ENCODE results near the gene ALPI. TPM values are rescaled to one million over a fixed set of nuclear protein-coding genes. Genes with fewer than 3 reads are reported as not detected.
A peak's percentile ranks its signal among the peaks of the same experiment; 100 is the strongest.

The ALPI gene
- total and polyA plus RNA-seq, 2 donors = not detected

DNA sequence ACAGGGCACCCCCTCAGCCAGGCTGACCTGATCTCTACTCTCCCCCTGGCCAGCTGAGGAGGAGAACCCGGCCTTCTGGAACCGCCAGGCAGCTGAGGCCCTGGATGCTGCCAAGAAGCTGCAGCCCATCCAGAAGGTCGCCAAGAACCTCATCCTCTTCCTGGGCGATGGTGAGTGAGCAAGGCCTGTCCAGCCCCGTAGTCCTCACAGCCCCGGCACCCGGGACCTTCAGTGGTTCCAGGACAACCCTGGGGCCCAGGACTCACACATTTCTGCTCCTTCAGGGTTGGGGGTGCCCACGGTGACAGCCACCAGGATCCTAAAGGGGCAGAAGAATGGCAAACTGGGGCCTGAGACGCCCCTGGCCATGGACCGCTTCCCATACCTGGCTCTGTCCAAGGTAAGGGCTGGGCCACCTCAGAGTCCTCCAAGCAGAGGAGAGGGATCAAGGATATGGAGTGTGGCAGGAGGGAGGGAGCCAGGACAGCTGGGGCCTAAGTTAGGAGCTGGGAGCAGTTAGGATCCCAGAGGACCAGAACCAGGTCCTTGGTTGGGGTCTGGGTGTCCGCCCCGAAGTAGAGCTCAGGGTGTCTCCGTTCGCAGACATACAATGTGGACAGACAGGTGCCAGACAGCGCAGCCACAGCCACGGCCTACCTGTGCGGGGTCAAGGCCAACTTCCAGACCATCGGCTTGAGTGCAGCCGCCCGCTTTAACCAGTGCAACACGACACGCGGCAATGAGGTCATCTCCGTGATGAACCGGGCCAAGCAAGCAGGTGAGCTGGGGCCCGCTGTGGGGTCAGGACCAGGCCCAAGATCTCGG is 555 bp downstream of the ALPI start:
- H3K4me3 ChIP-seq (ENCODE audit: low read depth, low read length) = no peak overlapping the region
- 91% methylated on average over 27 of the region's 27 CpGs for WGBS
- H3K27ac ChIP-seq (ENCODE audit: low read depth) = no peak overlapping the region
- no peaks in the 10 kb centered on the region for H3K36me3 ChIP-seq (ENCODE audit: insufficient read depth)
- H3K4me1 ChIP-seq (ENCODE audit: insufficient read depth) = no peaks in the 10 kb centered on the region
- DNase-seq (ENCODE audit: extremely low spot score) = no peak

DNA sequence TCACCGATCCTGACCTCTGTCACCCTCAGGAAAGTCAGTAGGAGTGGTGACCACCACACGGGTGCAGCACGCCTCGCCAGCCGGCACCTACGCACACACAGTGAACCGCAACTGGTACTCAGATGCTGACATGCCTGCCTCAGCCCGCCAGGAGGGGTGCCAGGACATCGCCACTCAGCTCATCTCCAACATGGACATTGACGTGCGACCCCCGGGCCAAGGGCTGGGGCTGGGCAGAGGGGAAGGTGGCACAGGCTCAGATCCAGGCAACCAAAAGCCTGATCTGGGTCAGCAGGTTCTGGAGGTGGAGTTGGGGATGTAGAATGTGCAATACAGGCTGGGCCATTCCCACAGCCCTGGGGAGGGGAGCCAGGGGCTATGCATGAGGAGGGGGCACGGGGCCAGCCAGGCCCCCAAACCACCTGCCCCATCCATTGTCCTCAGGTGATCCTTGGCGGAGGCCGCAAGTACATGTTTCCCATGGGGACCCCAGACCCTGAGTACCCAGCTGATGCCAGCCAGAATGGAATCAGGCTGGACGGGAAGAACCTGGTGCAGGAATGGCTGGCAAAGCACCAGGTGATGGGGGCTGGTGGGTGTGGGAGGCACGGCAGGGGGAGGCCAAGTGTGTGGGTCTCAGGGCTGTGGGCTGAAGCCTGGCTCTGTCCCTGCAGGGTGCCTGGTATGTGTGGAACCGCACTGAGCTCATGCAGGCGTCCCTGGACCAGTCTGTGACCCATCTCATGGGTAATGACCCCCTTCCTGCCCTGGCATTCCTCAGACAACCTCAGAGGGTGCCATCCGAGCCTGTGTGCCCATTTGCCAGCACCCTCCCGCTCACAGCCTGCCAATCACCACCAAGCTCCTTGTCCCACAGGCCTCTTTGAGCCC is 1.4 kb downstream of the ALPI start:
- no peak overlapping the region for H3K27ac ChIP-seq (ENCODE audit: low read depth)
- 86% methylated on average over 21 of the region's 21 CpGs for WGBS
- no peaks in the 10 kb centered on the region for H3K4me1 ChIP-seq (ENCODE audit: insufficient read depth)
- H3K36me3 ChIP-seq (ENCODE audit: insufficient read depth) = no peaks in the 10 kb centered on the region
- H3K4me3 ChIP-seq (ENCODE audit: low read depth, low read length) = no peak overlapping the region
- DNase-seq (ENCODE audit: extremely low spot score) = no peak

DNA sequence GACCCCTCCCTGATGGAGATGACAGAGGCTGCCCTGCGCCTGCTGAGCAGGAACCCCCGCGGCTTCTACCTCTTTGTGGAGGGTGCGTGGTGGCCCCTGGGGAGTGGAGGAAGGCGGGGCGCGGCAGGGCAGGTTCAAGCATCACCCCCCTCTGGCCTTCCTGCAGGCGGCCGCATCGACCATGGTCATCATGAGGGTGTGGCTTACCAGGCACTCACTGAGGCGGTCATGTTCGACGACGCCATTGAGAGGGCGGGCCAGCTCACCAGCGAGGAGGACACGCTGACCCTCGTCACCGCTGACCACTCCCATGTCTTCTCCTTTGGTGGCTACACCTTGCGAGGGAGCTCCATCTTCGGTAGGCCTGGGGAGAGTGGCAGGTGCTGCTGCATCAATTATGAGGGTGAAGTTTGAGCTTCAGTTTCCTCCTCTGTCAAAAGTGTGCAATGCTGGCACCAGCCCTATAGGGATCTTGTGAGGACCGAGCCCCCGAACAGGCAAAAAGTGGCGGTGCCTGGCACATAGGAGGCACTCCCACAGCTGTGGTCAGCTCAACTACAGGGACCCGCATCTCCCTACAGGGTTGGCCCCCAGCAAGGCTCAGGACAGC is 2.2 kb downstream of the ALPI start:
- no peak for DNase-seq (ENCODE audit: extremely low spot score)
- no peaks in the 10 kb centered on the region for H3K36me3 ChIP-seq (ENCODE audit: insufficient read depth)
- H3K27ac ChIP-seq (ENCODE audit: low read depth) = no peak overlapping the region
- no peaks in the 10 kb centered on the region for H3K4me1 ChIP-seq (ENCODE audit: insufficient read depth)
- WGBS = 83% methylated on average over 25 of the region's 25 CpGs
- no peak overlapping the region for H3K4me3 ChIP-seq (ENCODE audit: low read depth, low read length)

GRCh38 chr2:232458661-232459418 is 2.9 kb downstream of the ALPI start:
- H3K27ac ChIP-seq (ENCODE audit: low read depth) = no peak overlapping the region
- DNase-seq (ENCODE audit: extremely low spot score) = no peak
- no peak overlapping the region for H3K4me3 ChIP-seq (ENCODE audit: low read depth, low read length)
- WGBS = 64% methylated on average over 56 of the region's 56 CpGs
- no peaks in the 10 kb centered on the region for H3K4me1 ChIP-seq (ENCODE audit: insufficient read depth)
- no peaks in the 10 kb centered on the region for H3K36me3 ChIP-seq (ENCODE audit: insufficient read depth)

DNA sequence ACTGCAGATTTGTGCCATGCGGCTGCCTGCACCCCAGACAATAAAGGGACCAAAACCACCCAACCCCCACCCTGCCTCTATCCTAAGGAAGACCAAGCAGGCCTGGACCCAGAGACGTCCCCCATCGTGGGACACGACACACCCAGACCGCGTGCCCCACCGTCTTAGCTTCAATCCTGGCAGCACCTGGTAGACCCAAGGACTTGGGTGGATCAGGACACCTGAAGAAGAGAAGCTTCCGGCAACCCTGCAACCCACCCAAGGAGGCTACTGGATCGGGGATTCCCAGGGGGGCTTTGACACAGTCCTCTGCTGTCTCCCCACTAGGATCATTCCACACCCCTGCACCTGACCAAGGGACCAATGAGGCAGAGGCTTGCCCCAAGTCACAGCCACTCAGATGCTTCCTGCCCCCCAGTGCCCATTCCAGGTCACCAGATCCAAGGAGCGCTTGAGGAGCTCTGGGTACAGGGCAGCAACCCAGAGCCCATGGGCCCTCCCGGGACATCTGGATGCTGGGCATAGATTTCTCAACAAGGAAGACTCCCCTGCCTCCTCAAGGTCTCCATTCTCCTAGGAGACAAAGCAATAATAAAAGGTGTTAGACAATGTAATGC is 3.6 kb downstream of the ALPI start:
- H3K27ac ChIP-seq (ENCODE audit: low read depth) = no peak overlapping the region
- no peaks in the 10 kb centered on the region for H3K4me1 ChIP-seq (ENCODE audit: insufficient read depth)
- WGBS = 89% methylated on average over 11 of the region's 11 CpGs
- H3K4me3 ChIP-seq (ENCODE audit: low read depth, low read length) = no peak overlapping the region
- DNase-seq (ENCODE audit: extremely low spot score) = no peak
- no peaks in the 10 kb centered on the region for H3K36me3 ChIP-seq (ENCODE audit: insufficient read depth)

DNA sequence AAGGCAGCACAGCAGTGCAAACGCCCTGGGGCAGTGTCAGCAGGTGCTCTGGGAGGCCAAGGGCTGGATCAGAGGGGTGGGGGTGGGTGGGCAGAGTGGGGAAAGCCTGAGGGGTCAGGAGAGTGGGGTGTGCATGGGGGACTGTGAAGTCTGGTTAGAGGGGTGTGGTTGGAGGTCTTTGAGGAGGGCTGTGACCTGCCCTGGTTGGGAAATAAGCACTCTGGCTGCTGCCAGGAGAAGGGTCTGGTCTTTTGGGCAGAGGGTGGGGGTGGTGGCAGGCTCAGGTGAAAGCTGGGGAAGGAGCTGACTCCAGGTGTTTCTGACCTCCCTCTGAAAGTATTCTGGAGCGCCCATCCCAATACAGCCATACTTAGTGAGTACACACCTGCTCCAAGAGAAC is 4.2 kb downstream of the ALPI start:
- 65% methylated on average over 2 of the region's 2 CpGs for WGBS
- DNase-seq (ENCODE audit: extremely low spot score) = no peak
- Histone ChIP-seq H3K27ac (ENCODE audit: low read depth) (no peak overlapping the region), H3K4me1 (ENCODE audit: insufficient read depth) (no peaks in the 10 kb centered on the region), H3K4me3 (ENCODE audit: low read depth, low read length) (no peak overlapping the region), H3K36me3 (ENCODE audit: insufficient read depth) (no peaks in the 10 kb centered on the region)

DNA sequence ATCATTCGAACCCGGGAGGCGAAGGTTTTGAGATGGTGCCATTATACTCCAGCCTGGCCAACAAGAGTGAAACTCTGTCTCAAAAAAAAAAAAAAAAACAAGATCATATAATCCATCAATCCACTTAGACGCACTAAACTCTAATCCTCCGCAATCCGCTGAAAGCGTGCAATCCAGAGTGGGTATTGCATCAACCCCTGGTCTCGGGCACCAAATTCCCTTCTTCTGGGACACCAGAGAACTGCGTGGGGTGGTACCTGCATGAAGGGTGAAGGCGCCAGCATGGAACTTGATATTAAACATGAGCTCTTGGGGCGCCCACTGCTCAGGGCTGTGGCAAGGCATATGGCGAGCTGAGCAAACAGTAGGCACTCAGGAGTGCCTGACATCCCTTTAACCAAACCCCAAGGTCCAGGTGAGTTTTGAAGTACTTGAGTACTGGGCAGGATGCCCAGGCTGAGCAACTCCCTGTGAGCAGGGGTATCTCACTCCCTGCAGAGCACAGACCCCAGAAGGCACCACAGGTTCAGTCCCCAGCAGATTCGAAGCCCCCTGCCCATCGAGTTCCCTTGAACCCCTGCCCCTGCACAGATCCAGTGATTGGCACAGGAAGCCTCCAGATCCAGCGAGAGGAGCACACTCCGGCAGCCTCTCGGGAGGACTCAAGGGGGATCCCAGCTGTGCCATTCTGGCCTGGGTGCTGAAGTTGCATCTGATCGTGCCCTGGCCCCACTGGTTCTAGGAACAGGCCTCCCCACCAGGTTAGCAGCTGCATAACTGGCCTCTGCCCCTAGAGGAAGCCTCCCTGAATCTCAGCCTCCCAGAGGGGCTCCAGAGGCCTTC is 8.0 kb downstream of the ALPI start:
- no peak overlapping the region for H3K4me3 ChIP-seq (ENCODE audit: low read depth, low read length)
- H3K27ac ChIP-seq (ENCODE audit: low read depth) = no peak overlapping the region
- no peak for DNase-seq (ENCODE audit: extremely low spot score)
- 93% methylated on average over 18 of the region's 18 CpGs for WGBS
- no peaks in the 10 kb centered on the region for H3K36me3 ChIP-seq (ENCODE audit: insufficient read depth)
- no peaks in the 10 kb centered on the region for H3K4me1 ChIP-seq (ENCODE audit: insufficient read depth)

GRCh38 chr2:232464544-232464885 is 8.6 kb downstream of the ALPI start:
- 79% methylated on average over 3 of the region's 3 CpGs for WGBS
- no peaks in the 10 kb centered on the region for H3K4me1 ChIP-seq (ENCODE audit: insufficient read depth)
- no peak overlapping the region for H3K27ac ChIP-seq (ENCODE audit: low read depth)
- no peak for DNase-seq (ENCODE audit: extremely low spot score)
- H3K4me3 ChIP-seq (ENCODE audit: low read depth, low read length) = no peak overlapping the region
- no peaks in the 10 kb centered on the region for H3K36me3 ChIP-seq (ENCODE audit: insufficient read depth)

- WGBS = 77% methylated on average over 6 of the region's 6 CpGs
Observed at GRCh38 chr2:232465061-232465460, 9.1 kb downstream of the ALPI start.

DNA sequence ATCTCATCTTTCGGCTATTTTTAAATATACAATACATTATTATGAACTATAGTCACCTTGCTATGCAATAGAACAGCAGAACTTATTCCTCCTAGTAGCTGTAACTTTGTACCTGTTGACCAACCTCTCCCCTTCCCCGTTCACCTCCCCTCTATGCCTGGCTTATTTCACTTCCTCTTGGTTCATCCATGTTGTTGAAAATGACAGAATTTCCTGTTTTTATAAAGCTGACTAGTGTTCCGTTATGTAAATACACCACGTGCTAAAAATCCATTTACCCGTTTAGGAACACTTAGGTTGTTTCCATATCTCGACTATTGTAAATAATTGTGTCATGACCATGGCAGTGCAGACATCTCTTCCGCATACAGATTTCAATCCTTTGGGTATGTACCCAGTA is 10.3 kb downstream of the ALPI start:
- 66% methylated on average over 7 of the region's 7 CpGs for WGBS
- no peak overlapping the region for H3K4me3 ChIP-seq (ENCODE audit: low read depth, low read length)
- H3K4me1 ChIP-seq (ENCODE audit: insufficient read depth) = no peaks in the 10 kb centered on the region
- no peak for DNase-seq (ENCODE audit: extremely low spot score)
- H3K27ac ChIP-seq (ENCODE audit: low read depth) = no peak overlapping the region
- H3K36me3 ChIP-seq (ENCODE audit: insufficient read depth) = no peaks in the 10 kb centered on the region

More at GRCh38 chr2:232465061-232465460, 9.1 kb downstream of the ALPI start:
- Histone ChIP-seq H3K27ac (ENCODE audit: low read depth) (no peak overlapping the region), H3K4me3 (ENCODE audit: low read depth, low read length) (no peak overlapping the region), H3K4me1 (ENCODE audit: insufficient read depth) (no peaks in the 10 kb centered on the region), H3K36me3 (ENCODE audit: insufficient read depth) (no peaks in the 10 kb centered on the region)
- no peak for DNase-seq (ENCODE audit: extremely low spot score)

- peak; percentile 11 for DNase-seq (ENCODE audit: extremely low spot score)
- 12% methylated on average over 6 of the region's 6 CpGs for WGBS
- no peak overlapping the region for H3K27ac ChIP-seq (ENCODE audit: low read depth)
Observed at GRCh38 chr2:232473467-232473890, 17.5 kb downstream of the ALPI start.

GRCh38 chr2:232476045-232476444 is 20.1 kb downstream of the ALPI start:
- Histone ChIP-seq H3K4me1 (ENCODE audit: insufficient read depth) (no peaks in the 10 kb centered on the region), H3K4me3 (ENCODE audit: low read depth, low read length) (no peak overlapping the region), H3K36me3 (ENCODE audit: insufficient read depth) (no peaks in the 10 kb centered on the region), H3K27ac (ENCODE audit: low read depth) (no peak overlapping the region)
- DNase-seq (ENCODE audit: extremely low spot score) = no peak
- 66% methylated on average over 2 of the region's 2 CpGs for WGBS

More at GRCh38 chr2:232473467-232473890, 17.5 kb downstream of the ALPI start:
- Histone ChIP-seq H3K36me3 (ENCODE audit: insufficient read depth) (no peaks in the 10 kb centered on the region), H3K4me1 (ENCODE audit: insufficient read depth) (no peaks in the 10 kb centered on the region), H3K4me3 (ENCODE audit: low read depth, low read length) (no peak overlapping the region)

All from urinary bladder (tissue), 4 donors.